Testis (tissue), 5 donors: ENCODE measurements around the gene SHCBP1L. TPM values are rescaled to one million over a fixed set of nuclear protein-coding genes. Genes with fewer than 3 reads are reported as not detected.
A peak's percentile ranks its signal among the peaks of the same experiment; 100 is the strongest.

Experiments
- DNase-seq: peaks from one replicate; pipeline ENCODE4 v3.0.0-alpha.2; 2019
- H3K27ac ChIP-seq, 2 donors: fragments of 200-600 bp; sonication (generic); one replicate each; pipeline ENCODE4 v1.5.1; 2019
- H3K27me3 ChIP-seq: fragments of 200-600 bp; sonication (generic); one replicate; pipeline ENCODE4 v1.5.1; 2019
- H3K36me3 ChIP-seq: fragments of 200-600 bp; sonication (generic); one replicate; pipeline ENCODE4 v1.5.1; 2017; ENCODE audit warnings: low read depth; ENCODE audit errors: missing control alignments
- H3K4me1 ChIP-seq: fragments of 200-600 bp; sonication (generic); one replicate; pipeline ENCODE4 v1.5.1; 2019
- H3K4me3 ChIP-seq, 2 donors: fragments of 200-600 bp; sonication (generic); one replicate each; pipeline ENCODE4 v1.5.1; 2017 to 2019
- H3K9me3 ChIP-seq: fragments of 200-600 bp; sonication (generic); one replicate; pipeline ENCODE4 v1.5.1; 2017
- CTCF ChIP-seq, 3 experiments: fragments of 450-650 bp in 2 of 3; fragments of 200-600 bp in 1 of 3; sonication (generic) in 1 of 3; IDR thresholded peaks; one replicate each; pipeline ENCODE4 v1.5.1; 2016 to 2019; ENCODE audit warnings: antibody characterized with exemption in 3 of 3, mild to moderate bottlenecking in 2 of 3, moderate library complexity in 1 of 3
- POLR2A ChIP-seq: fragments of 450-650 bp; IDR thresholded peaks from one replicate; pipeline ENCODE4 v1.6.1; 2017; ENCODE audit warnings: antibody characterized with exemption, mild to moderate bottlenecking, moderate library complexity
- WGBS, 2 donors: methylation state at CpG; one replicate each; pipeline ENCODE4 v1.1.5; 2018; 5-methylcytosine and 5-hydroxymethylcytosine counted together
- intact Hi-C: fragments of 100-400 bp; cut with DNase I; formaldehyde crosslinking; loops from one replicate; pipeline ENCODE4 v1.15.1; 2023; ENCODE audit warnings: low total_unique reads
- long read RNA-seq, 2 donors: transcript quantifications; one replicate each; lab custom pipeline, GENCODE V29; 2026
- polyA plus RNA-seq: library from polyadenylated mRNA; stranded (reverse); fragments of 350-450 nt; fragmentation: Illumina TruSeq; extraction: RNeasy Lipid Tissue Mini Kit (QIAGEN cat#74804); gene quantifications from one replicate; pipeline ENCODE4 v1.2.3, GENCODE V29; 2014; ENCODE audit warnings: low read depth, low replicate concordance; ENCODE audit not compliant: insufficient read depth
- total RNA-seq, 2 donors: library from RNA; depleted of rRNA; stranded (reverse); fragments of >200 nt; gene quantifications; one replicate each; pipeline ENCODE4 v1.2.3, GENCODE V29; 2016

Gene SHCBP1L
- 100 to 1,000 TPM; 106 to 132 TPM for total RNA-seq
- polyA plus RNA-seq, result 254 TPM
- long read RNA-seq, donor 1, result 0 reads
- long read RNA-seq, donor 2, partial matches to known transcripts, result 256 of 256 reads
- long read RNA-seq, donor 2, other reads (novel, unspliced or antisense), result 0 of 256 reads

GRCh38 chr1:182952677-182953444 lies at the start of gene SHCBP1L:
TSS of gene SHCBP1L (minus strand) at chr1:182953166. CDS start at chr1:182953133, 33 bp downstream.
- H3K36me3 ChIP-seq, result no peaks in the 10 kb centered on the region
- H3K9me3 ChIP-seq, result no peaks in the 10 kb centered on the region
- no peaks in the 10 kb centered on the region for H3K4me1 ChIP-seq
- intact Hi-C loops, result no loop called here
- DNase-seq, result peak; percentile 59
- peak within 1 kb of the TSS in 1 of 2 donors; percentile 71 for H3K27ac ChIP-seq
- no peaks in the 10 kb centered on the region for H3K27me3 ChIP-seq
- TF ChIP-seq CTCF (IDR thresholded peaks at IDR 0.05) (no peak), POLR2A (no peak)
- WGBS, 2 donors, result 30 to 32% methylated on average over 15 to 65 of the region's 79 CpGs
- H3K4me3 ChIP-seq, result peak within 1 kb of the TSS; percentile 53 to 54

GRCh38 chr1:183002267-183002666 lies 49.3 kb upstream of the SHCBP1L start:
- Histone ChIP-seq H3K27me3 (no peaks in the 10 kb centered on the region), H3K36me3 (no peaks in the 10 kb centered on the region), H3K4me1 (no peaks in the 10 kb centered on the region), H3K27ac (no peak overlapping the region), H3K4me3 (no peak overlapping the region), H3K9me3 (no peaks in the 10 kb centered on the region)
- intact Hi-C loops, result no loop called here
- DNase-seq, result no peak
- TF ChIP-seq CTCF (IDR thresholded peaks at IDR 0.05) (no peak), POLR2A (no peak)

- Histone ChIP-seq H3K27me3 (no peaks in the 10 kb centered on the region), H3K9me3 (no peaks in the 10 kb centered on the region), H3K36me3 (no peaks in the 10 kb centered on the region), H3K27ac (no peak overlapping the region), H3K4me1 (no peaks in the 10 kb centered on the region), H3K4me3 (no peak overlapping the region)
- no peak for TF ChIP-seq POLR2A
- no peak for TF ChIP-seq CTCF (IDR thresholded peaks at IDR 0.05)
- intact Hi-C loops, result no loop called here
- 74 to 82% methylated on average over 4 of the region's 4 CpGs for WGBS, 2 donors
- no peak for DNase-seq
These were observed 47.4 kb upstream of the SHCBP1L start for GRCh38 chr1:183000167-183000962.

GRCh38 chr1:182998482-182998881 lies 45.5 kb upstream of the SHCBP1L start:
- Histone ChIP-seq H3K27ac (no peak overlapping the region), H3K9me3 (no peaks in the 10 kb centered on the region), H3K27me3 (no peaks in the 10 kb centered on the region), H3K4me3 (no peak overlapping the region), H3K36me3 (no peaks in the 10 kb centered on the region), H3K4me1 (no peaks in the 10 kb centered on the region)
- no peak for DNase-seq
- intact Hi-C loops, result no loop called here
- no peak for TF ChIP-seq POLR2A
- no peak for TF ChIP-seq CTCF (IDR thresholded peaks at IDR 0.05)
